NCI-H2029 (cell line): ENCODE results near the gene CALY.

Source experiments
- DNase-seq: peaks from one replicate; lab custom pipeline; 2025; lab: John Stamatoyannopoulos, UW

The CALY gene

DNA sequence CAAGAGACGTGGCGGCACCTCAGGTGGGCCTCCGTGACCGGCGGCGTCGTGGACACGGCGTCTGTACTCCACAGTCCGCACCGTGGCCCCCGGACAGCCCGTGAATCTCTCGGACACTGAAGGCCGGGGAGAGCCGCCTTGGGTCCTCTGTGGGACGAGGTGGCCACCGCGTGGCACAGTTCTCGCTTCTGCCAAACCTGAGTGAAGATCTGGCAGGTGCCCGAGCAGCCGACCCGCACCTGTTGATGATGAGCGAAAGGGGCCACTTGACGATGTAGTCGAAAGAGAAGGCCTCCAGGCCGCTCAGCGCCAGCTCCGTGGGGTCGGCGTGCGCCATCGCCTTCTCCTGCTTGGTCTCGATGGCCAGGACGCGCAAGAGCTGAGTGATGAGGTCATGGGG lies 51.5 kb downstream of the CALY start:
- no peak for DNase-seq

DNA sequence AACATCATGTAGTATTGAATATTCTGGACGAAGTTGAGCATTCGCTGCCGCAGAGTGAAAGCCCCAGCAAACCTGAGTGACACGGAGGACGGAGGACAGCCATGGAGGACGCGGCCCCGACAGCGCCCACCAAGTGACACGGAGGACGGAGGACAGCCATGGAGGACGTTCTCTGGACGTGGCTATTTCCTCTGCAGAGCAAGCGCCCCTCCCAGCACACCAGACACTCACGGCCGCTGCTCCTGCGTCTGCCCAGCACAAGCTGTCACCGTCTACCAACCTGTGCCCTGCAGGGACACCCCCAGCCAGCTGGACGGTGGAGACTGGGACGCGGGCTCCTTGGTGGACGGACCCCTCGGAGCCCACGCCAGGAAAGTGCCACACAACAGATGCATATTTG lies 52.8 kb downstream of the CALY start:
- no peak for DNase-seq

DNA sequence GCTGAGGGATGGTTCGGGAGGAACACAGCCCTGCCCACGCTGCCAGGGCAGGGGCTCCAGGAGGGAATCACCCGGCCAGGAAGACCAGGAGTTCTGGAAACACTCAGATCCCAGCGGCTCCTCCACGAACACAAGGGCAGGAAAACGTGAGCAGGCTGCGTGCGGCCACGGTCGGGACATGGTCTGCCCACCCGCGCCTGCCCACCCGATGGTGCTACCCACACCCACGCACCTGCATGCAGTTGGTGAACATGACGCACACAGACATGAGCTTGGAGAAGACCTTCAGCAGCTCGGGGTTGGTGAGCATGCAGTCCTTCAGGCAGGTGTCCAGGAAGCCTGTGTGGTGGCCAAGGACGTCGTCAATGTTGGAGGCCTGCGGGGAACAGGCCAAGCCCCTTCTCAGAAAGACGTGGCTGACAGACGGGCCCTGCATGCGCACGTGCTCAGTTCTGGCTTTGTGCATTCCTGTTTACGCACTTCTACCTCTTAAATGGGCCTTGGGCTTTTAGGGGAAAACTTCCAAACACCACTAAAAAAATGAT lies 53.8 kb downstream of the CALY start:
- DNase-seq = no peak

DNA sequence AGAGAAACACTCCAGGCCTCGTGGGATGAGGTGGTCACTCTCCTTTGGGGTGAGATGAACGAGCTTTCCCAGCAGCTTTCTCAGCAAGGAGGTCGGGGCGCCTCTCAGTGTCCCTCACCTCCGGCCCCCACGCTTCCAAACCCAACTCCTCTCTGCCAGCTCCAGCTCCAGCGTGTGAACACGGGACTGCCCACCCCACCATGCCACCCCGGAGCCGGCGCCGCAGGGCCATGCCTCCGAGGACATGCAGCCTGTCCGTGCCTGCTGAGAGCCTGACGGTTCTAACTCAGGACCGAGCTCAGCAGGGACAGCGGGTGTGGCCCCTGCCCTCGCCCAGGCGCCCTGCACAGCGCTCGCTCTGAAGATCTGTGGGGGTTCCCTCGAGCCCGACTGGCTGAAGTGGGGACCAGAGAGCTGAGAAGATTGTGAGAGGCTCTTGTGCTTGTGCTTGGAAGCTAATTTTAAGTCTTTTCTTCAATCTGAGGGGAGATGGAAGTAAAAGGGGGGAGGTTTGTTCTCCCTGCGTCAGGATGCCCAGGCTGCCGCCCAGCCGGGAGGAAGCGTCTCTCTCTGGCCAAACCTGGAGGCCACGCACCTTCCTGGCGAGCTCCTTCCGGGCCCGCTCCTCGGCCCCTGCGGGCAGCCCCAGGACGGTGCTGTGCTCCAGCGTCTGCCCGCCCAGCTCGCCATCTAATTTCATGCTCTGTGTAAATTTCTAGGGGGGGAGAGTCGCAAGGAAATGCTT lies 54.9 kb downstream of the CALY start:
- DNase-seq = no peak

DNA sequence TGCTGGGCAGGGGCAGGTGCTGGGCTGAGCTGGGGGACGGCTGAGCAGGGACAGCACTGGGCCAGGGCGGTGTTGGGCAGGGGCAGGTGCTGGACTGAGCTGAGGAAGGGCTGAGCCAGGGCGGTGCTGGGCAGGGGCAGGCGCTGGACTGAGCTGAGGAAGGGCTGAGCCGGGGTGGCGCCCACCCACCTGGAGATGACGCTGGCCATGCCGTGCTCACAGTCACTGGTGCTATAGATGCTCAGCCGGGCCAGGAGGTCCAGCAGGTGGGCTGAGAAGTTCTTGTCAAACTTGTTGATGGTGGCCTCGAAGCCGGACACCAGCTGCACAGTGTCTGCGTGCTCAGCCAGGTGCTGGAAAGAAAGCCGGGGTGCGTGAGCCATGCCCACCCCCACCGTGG lies 55.6 kb downstream of the CALY start:
- DNase-seq = no peak

DNA sequence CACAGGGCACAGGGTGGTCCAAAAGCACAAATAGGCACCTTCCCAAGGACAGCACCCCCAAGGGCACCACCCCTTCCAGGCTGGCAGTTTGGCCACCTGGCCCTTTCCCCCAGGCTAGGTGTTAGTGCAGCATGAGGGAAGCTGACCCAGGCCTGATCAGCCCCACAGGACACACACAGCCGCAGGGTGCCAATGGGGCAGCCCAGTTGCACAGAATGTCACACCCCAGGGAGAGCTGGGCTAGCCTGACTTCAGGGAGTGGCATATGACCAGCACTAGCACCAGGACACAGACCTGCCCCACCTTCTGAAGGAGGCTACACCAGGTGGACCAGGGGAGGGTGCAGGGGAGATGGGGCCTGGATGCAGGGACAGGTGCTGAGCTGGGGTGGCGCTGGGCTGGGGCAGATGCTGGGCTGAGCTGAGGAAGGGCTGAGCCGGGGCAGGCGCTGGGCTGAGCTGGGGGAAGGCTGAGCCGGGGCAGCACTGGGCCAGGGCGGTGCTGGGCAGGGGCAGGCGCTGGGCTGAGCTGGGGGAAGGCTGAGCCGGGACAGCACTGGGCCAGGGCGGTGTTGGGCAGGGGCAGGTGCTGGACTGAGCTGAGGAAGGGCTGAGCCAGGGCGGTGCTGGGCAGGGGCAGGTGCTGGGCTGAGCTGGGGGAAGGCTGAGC lies 56.2 kb downstream of the CALY start:
- DNase-seq = no peak

DNA sequence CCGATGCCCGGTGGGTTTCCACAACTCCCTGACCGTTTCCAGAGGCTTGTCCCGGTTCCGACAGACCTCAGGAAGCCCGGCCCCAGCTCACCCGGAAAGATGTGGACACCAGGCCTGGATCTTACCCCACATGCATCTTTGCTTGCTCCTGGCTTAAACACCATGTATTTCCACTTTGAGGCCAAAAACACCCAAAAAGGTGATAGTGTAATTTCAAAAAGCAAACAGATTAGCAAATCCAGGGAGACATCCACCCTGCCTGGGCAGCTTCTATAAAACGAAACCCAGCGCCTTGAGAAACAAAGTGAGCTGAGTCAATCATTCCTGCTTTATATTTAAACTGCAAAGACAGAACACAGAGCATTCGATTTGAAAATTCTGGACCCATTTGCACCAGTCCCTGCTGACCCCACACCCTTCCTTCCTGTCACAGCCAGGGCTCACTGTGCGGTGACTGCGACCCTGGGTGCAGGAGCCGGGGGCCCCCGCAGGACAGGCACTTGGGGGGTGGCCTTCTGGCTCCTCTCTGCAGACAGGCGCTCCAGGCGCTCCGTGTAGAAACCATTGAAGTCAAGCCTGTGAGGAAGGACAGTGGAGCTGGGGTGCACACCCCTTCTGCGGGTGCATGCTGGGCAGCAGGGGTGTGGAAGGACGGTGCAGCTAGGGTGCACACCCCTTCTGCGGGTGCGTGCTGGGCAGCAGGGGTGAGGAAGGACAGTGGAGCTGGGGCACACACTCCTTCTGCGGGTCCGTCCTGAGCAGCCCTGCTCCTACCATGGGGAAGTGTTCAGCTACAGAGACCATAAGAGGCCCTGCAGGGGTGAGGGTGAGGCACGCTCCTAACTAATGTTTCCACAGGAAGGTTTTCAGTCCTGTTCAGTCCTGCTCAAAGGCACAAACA lies 57.1 kb downstream of the CALY start:
- no peak for DNase-seq

DNA sequence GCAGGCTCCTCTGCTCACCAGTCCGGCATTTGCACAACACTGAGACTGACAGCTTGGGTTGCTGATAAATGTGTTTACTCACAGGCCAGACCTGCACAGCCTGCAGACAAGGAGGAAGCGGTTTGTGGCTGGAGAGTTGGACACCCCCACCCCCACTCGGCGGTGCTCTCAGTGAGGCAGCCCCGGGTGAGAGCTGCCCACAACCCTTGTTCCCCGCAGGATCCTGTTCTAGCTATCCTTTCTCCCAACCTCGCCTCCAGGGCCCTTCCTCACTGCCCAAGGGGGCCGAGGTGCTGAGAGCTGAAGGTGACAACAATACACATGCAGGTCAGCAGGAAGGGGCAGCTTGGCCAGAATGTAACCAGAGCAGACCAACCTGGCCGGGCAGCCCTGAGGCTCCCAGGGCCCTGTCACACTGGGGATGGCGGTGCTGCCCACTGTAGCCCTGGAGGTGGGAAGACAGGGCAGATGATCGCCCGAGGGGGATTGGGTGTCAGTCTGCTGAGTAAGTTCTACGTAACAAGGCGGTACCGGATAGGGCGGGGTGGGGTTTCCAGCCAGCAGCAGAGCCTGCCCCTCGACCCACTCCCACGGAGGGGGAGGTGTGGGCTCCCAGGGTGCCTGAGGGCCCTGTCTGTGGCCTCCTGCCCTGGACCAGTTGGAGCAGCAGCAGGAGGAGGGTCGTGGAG lies 58.0 kb downstream of the CALY start:
- DNase-seq = no peak

DNA sequence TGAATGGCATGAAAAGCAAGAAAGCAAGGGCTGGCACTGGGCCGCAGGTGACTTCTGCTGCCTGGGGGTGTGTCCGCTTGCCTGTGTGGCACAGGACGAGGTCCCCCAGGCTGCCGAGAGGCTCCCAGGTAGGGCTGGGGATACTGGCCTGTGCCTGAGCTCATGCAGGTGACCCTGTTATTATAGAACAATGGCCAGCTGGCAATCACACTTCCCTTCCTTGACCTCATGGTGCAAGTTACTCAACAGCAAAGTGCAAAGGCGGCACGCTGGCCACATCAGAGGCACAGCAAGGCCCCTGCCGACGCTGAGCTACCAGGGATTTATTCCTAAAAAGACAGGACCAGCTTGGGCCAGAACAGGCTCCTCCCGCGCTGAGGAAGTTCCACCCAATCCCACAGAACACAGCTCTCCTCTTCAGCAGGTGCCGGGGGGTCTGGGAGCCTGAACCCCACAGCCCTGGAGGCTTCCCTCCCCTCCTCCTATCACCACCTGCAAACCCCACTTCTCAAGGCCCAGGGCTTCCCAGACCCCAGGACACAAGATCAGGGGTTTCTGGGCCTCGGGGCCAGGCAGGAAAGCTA lies 58.6 kb downstream of the CALY start:
- DNase-seq = no peak

DNA sequence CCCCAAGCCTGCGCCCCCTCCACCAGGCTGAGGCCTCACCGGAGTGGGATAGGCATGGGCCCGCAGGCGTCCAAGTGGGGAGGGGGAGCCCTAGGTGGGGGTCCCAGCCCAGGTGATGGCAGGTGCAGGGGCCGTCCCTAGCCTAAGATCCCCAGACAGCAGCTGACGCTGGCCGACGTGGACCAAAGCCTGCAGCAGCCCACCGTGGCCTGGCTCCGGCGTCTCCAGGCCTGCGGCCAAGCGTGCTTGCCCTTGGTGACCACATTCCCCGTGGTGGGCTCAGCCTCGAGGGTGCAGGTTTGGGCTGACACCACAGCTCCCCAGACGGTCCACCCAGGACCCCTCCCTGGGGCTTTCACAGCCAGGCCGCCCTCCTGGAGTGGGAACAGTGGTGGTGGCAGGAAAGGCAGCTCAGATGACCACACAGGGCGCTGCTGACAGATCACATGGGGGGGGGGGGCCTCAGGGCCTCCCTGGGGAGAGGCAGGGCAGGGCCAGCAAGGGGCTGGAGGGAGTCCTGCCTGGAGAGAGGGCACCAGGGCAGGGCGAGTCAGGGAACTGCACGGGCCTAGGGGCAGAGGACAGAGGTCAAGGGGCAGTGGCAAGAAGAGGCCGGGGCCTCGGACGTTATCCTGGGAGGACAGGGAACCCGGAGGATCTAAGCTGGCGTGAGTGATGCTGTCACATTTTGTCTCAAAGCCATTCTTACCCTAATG lies 59.3 kb downstream of the CALY start:
- DNase-seq = no peak

DNA sequence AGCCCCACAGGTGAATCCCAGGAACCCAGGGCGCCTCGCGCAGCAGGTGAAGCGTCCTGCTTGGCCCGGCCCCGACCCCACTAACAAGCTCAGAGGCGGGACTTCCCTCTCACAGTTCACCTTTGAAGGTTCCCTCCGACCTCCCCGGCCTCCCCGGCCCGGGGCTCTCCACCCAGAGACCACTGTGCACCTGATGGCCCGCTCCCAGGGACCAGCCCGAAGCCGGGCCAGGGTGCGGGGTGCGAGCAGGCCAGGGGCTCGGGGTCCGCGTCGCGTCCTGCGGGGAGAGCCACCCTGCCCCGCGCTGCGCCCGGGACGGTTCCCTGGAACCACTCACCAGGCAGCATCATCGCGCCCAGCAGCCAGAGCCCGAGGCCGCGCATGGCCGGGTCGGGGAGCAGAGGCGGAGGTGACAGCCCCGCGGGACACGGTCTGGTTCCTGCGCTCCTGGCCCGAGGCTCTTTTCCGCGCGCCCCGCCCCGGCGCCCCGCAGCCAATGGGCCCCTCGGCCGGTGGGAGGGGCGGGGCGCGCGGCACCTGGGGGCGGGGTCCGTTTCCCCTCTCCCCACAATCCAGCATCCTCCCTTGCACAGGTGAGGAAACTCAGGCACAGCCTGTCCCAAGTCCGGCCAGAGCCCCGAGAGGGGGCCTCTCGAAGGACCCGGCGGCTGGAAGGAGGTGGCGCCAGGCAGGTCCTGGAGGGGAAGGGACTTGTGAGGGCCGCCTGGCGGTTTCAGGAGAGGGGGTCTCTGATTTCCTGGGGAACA lies 60.1 kb downstream of the CALY start, which contains the start of gene ADAM8:
Gene ADAM8 (minus strand): TSS at position 434 of the 767 bp plus-strand sequence. CDS start 51 bp downstream, at position 383.
- DNase-seq = no peak

DNA sequence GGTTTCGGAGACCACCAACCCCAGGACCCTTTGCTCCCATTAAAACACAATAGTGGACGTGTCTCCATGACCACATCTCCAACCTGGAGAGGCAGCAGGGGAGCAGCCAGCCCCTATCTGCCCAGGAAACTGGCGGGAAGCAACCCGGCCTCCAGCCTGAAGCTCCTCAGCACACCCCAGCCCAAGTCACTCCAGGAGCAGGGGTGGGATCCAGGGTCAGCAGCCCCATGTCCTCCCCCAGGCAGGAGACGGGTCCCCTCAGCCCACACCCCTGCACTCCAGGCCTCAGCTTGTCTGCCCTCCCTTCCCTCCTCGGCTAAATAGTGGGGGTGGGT lies 60.6 kb downstream of the CALY start:
- no peak for DNase-seq

DNA sequence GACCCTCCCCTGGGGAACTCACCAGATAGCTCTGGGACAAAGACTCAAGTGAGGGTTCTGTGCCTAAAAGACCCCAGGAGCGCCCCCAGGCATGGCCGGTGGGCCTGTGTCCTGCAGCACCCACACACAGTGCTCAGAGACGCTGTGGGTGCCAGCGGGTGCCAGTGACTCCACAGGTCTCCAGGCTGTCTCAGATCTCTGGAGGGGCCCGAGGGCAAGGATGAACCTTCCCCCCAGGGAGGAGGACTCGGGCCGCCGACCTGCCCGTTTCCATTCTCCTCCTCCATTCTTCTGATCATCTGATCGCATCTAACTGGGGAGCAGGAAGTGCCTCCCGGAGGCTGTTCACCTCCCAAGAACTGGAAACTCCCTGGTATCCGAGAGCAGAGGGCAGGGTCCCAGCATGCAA lies 61.0 kb downstream of the CALY start:
- no peak for DNase-seq

DNA sequence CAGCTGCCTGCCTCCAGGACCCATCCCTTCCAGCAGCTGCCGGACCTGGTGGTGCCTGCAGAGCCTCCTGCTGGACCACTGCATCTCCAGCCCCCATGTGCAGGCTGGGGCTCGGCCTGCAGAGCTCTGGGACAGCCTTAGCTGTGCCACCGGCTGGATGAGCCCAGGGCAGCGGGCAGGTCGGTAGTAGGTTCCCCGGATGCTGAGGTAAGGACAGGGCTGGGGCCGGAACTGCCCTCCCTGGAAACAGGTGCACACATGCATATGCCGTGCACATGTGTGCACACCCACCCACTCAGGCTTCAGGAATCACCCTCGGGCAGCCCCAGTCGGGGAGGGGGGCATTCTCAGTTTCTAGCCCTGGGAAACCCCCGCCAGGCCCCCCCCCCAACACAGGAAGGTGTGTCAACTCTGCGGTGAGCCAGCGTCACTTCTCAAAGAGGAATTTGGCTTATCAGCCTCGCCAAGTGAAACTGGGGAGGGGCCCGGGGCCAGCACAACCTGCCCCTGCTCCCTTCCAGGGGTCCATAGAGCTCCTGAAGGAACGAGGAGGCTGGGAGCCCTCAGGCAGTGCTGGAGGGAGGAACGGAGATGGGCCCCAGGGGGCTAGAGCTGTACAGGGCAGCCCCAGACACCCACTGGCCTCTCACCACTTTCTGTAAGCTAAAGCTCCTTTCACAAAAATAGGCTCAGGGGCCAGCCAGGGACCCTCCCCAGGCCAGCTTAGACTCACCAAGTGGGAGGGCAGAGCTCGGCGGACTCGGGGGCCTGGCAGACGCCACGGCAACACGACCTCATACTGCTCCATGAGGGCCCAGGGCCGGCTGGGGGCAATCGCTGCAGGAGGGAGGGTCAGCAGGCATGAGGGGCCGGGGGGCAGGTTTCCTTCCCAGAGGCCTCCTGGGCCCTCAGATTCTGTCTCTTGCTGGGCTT lies 61.7 kb downstream of the CALY start:
- DNase-seq = no peak
